ENCODE results near the gene ARFGEF3.
"Not testable (repeated sequence)": the region's sequence is repeated elsewhere in the genome, so short reads cannot be mapped to it uniquely, and the experiment has no call there.

The ARFGEF3 gene

DNA sequence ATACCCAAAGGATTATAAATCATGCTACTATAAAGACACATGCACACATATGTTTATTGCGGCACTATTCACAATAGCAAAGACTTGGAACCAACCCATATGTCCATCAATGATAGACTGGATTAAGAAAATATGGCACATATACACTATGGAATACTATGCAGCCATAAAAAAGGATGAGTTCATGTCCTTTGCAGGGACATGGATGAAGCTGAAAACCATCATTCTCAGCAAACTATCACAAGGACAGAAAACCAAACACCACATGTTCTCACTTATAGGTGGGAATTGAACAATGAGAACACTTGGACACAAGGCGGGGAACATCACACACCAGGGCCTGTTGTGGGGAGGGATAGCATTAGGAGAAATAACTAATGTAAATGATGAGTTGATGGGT lies 50.8 kb downstream of the ARFGEF3 start:
- DNase-seq, result not testable (repeated sequence)

- DNase-seq, result no peak
These were observed 53.5 kb downstream of the ARFGEF3 start for GRCh38 chr6:138215093-138215782.

GRCh38 chr6:138218449-138218848 lies 56.7 kb downstream of the ARFGEF3 start, which contains the start of gene PBOV1:
PBOV1 (minus strand) TSS chr6:138218491; CDS start chr6:138218395, 96 bp downstream.
- DNase-seq, result no peak

- no peak for DNase-seq
These were observed 57.7 kb downstream of the ARFGEF3 start for GRCh38 chr6:138219398-138219797.

- no peak for DNase-seq
These were observed 58.2 kb downstream of the ARFGEF3 start for GRCh38 chr6:138219901-138220300.

DNA sequence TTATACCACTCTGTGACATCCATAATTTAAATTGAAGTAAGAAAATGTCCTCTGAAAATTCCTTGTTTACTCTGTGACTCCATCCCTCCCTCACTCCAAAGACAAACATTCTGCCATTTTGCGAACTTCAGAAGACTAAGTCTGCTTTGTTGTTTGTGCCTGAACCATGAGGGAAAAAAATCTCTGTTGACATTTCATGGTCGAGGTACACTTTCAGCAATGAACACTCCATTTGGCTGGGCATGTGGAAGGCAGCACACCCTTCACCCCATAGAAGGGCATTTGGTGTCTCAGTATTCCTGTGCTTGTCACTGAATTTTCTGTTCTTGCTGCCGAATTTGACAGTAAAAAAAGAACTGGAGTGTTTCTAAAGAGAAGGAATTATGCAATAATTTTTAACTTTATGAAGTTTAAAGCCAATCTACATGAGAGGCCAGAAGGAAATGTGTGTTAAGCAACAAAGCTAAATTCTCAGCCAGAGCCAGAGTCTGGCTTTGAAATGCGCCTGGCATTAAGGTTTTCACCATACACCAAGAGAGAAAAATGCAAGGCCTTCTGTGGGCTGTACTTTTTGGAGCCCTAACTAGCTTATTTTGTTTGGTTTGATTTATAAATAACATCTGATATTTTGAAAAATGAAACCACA lies 61.3 kb downstream of the ARFGEF3 start:
- no peak for DNase-seq

- no peak for DNase-seq
These were observed 64.2 kb downstream of the ARFGEF3 start for GRCh38 chr6:138225953-138226352.

DNA sequence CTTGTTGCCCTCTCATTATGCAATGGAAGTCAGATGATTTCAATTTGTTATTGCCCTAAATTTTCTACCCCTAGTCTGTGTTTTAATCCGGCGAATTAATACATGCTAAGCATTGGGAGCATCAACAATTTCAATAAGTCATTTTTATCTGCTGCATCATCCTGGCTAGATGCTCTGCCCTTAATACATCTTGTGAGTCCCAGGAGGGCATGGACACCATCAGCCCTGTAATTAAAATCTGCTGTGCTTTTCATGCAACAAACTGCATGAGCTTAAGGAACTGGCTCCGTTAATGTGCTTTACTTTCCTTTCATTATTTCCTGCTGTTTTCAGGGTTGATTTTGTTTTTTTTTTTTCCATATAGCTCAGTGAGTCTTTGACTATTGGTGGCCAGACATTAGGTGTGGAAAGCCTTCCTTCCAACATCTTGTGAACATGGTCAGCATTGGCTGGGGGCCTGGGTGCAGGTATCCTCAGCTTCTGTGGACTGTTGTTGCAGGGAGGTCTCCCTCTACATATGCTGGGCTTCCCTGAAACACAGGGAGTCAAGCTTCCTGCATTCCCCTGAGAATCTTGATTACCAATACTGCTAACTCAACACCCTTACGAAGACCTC lies 65.1 kb downstream of the ARFGEF3 start:
- DNase-seq, result peak; percentile 45 to 48

- DNase-seq, result peak; percentile 92 to 93
These were observed 65.6 kb downstream of the ARFGEF3 start for GRCh38 chr6:138227316-138227781.

DNA sequence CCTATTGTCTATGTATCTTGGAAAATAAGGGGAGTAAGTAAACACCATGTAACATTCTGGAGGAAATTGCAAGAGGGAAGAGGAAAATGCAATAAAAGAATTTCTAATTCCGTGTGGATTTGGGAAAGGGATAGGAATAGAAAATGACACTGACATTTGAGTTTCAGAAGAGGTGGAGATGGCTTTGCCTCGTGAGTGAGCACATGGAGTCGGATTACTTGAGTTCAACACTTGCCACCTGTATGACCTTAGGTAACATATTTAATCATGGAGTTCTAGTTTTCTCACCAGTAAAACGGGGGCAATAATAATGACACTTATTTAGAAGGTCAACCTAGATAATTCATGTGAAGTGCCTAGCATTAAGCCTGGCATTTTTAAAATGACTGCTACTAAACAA lies 67.3 kb downstream of the ARFGEF3 start:
- DNase-seq, result peak in 1 of 2 experiments; percentile 35

DNA sequence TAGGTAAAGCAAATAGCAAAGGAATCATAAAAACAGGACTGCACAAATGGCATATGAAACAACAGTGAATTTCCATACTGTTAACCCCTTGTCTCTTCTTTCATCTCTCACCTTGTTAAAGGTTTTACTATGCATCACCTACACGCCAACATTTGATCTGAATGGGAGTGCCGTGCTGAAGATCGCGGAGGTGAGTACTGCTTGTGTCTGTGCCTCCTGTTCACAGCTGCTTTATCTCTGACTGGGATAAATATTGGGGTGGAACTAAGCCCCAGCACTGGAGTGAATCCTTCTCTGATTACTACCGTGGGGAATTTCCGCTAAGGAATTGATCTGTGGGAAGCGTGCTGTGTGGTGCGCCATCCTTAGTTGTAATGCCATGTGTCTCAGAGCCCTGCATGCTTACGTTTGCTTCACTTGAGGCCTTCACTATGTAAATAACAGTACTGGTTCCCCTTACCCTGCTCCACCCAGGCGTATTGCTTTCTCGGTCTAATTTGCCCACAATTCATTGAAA lies 68.0 kb downstream of the ARFGEF3 start:
- DNase-seq, result peak; percentile 29 to 53

DNA sequence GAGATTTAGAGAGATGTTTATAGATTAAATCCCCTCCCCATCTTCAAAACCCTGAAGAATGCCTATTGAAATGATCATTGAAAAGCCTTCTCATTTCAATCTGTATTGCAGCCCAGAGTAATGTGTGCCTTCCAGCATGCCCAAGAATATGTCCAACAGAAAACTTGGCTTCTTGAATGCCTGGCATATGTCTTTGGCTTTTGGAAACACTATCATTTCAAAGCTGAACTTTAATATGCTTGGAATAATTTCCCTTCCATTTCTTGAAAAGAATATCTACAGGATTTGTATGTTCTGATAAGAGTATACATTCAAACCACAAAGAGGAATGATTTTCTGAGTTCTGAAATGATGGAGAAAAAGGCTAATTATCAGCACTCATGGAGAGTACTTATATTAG lies 68.5 kb downstream of the ARFGEF3 start:
- no peak for DNase-seq

- DNase-seq, result no peak
These were observed 69.1 kb downstream of the ARFGEF3 start for GRCh38 chr6:138230759-138231380.

DNA sequence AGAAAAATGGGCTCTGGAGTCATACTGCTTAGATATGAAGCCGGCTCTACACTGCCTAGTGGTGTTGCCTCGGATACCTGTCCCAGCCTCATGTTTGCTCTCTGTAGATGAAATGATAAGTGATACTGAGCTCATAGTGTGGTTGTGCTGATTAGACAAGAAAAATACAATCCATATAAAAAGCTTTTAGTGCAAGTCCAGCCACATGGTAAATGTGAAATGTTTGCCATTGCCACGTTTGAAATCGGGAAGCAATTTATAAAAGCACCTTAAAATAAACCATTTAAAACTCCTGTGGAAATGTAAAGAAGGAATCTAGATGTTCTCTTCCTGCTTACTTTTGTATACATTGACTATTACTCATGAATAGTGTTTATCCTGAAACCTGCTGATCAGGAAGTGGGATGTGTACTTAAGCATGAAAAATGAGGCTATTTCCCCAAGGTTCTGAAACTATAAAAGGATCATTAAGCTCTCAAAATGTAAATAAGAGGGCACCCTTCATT lies 69.7 kb downstream of the ARFGEF3 start:
- peak; percentile 81 to 85 for DNase-seq

- no peak for DNase-seq
These were observed 72.6 kb downstream of the ARFGEF3 start for GRCh38 chr6:138234363-138234762.

DNA sequence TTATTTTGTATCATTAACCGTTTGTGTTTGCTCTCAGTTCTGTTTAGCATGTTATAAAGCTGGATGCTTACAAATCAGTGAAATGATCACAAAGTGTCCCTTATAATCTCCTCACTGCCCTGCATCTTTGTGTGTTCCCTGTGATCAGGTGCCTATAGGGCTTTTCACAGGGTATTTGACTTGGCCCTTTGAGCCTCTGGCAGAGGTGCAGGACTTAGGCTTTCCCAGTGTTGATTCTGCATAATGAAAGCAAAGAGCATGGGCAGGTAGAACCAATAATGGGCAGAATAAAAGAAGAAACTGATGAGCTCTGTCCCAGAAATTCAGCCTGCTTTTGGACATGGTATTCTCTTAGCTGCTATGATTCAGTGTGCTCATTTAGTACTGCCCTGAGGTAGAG lies 73.5 kb downstream of the ARFGEF3 start:
- no peak for DNase-seq

GRCh38 chr6:138235693-138236092 lies 74.0 kb downstream of the ARFGEF3 start:
- DNase-seq, result no peak

DNA sequence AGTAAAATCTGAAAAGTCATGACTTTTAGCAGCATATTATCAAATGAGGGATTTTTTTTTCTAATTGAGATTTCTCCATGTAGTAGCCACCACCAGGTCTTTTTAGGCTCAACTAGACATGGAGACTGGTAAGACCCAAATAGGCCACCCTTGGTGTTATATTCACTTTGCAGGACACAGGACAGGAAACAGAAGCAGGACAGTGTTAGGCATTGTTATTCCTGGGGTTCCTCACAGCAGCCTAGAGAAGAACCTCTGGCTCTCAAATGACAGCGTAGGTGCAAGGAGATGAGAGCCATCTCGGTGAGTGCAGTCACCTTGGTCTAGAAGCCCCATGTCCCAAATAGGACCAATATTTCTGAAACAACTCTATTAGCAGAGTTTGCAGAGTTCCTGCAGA lies 75.7 kb downstream of the ARFGEF3 start:
- DNase-seq, result no peak

DNA sequence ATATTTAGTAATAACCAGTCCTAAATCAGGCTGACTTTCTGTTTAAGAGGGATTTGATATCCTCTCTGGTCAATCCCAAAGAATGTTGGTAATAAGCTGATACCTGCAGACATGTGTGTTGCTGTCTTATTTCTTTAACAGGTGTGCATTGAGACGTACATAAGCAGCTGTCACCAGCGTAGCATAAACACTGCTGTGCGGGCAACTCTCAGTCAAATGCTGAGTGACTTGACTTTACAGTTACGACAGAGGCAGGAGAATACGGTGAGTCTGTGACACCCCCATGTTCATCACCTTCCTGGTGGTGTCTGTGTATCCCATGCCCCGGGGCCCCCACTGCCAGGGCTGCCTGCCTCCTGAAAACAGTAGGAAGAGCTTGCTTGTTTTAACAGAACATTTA lies 76.6 kb downstream of the ARFGEF3 start:
- peak in 1 of 2 experiments; percentile 3 for DNase-seq

DNA sequence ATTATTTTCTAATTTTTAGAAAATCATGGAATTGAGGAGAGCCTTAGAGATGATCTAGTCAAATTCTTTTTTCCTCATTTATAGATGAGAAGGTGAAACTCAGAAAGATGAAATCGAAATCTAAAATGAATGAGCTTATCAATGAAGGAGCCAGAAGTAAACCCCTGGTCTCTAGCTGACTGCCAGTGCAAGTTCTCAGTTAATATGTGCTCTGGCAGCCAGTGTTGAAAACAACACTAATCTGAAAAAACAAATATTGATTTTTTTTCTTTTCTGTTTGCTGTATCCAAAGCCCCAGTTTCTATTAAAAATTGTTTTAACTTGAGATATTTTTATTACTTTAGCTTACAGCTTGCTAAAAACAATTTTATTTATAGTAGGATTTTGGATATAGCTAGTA lies 78.0 kb downstream of the ARFGEF3 start:
- DNase-seq, result no peak

GRCh38 chr6:138240476-138241245 lies 78.9 kb downstream of the ARFGEF3 start:
- no peak for DNase-seq

GRCh38 chr6:138241381-138241780 lies 79.6 kb downstream of the ARFGEF3 start:
- DNase-seq, result no peak

Data from NCI-H526 (cell line).